B cell (primary cell): ENCODE data around the gene SERPINB1. TPM values are rescaled to one million over a fixed set of nuclear protein-coding genes. Genes with fewer than 3 reads are reported as not detected.
A peak's percentile ranks its signal among the peaks of the same experiment; 100 is the strongest.

ENCODE experiments used
- ATAC-seq: fragments of 200-7000 bp; cut with Tn5 transposase; one replicate; pipeline ENCODE4 v1.10.0; 2021; ENCODE audit warnings: low read depth, mild to moderate bottlenecking, moderate number of reproducible peaks, moderate library complexity
- CTCF ChIA-PET: fragments of 350-600 bp; sonication (Branson Sonifier 250); formaldehyde crosslinking; loops from one replicate; lab custom pipeline; 2021; ENCODE audit warnings: antibody characterized with exemption, inconsistent platforms; lab: Charles Lee
- POLR2A ChIA-PET: fragments of 350-600 bp; sonication (Branson Sonifier 250); formaldehyde crosslinking; loops from one replicate; lab custom pipeline; 2021; ENCODE audit warnings: antibody characterized with exemption; lab: Charles Lee
- DNase-seq: peaks from one replicate; pipeline ENCODE4 v3.0.0; 2013
- H2AFZ ChIP-seq: 2 replicates; pipeline ENCODE4 v1.6.1; 2012; ENCODE audit warnings: mild to moderate bottlenecking, low read depth, low read length; ENCODE audit not compliant: insufficient read depth, poor library complexity, severe bottlenecking
- H3K27ac ChIP-seq, 2 donors: 1 replicate in 1 of 2; 2 replicates in 1 of 2; pipeline ENCODE4 v1.5.1; 2012 to 2013; ENCODE audit warnings: low read length in 2 of 2, mild to moderate bottlenecking in 2 of 2, moderate library complexity in 1 of 2
- H3K27me3 ChIP-seq, 4 experiments: fragments of 200-600 bp in 1 of 4; sonication (generic) in 1 of 4; replicated peaks in 1 of 4; 1 replicate in 2 of 4; 2 replicates in 2 of 4; pipeline versions ENCODE4 v1.6.1 to v1.7.0; 2013 to 2016; ENCODE audit warnings: low read length in 3 of 4, mild to moderate bottlenecking in 2 of 4, mixed read lengths in 1 of 4, moderate library complexity in 1 of 4; ENCODE audit not compliant: insufficient read depth in 4 of 4, control insufficient read depth in 3 of 4; ENCODE audit errors: control extremely low read depth in 1 of 4
- H3K36me3 ChIP-seq, 2 experiments: replicated peaks in 1 of 2; 1 replicate in 1 of 2; 2 replicates in 1 of 2; pipeline versions ENCODE4 v1.6.1 to v1.7.1; 2013; ENCODE audit warnings: low read length in 1 of 2; ENCODE audit not compliant: insufficient read depth in 2 of 2, control insufficient read depth in 1 of 2; ENCODE audit errors: control extremely low read depth in 1 of 2, extremely low read depth in 1 of 2
- H3K4me1 ChIP-seq, 2 donors: fragments of 200-600 bp in 1 of 2; sonication (generic) in 1 of 2; 1 replicate in 1 of 2; 2 replicates in 1 of 2; pipeline versions ENCODE4 v1.5.1 to v1.6.1; 2013 to 2017; ENCODE audit warnings: low read length in 2 of 2; ENCODE audit not compliant: control insufficient read depth in 2 of 2, insufficient read depth in 2 of 2
- H3K4me2 ChIP-seq: replicated peaks from 2 replicates; pipeline ENCODE3; 2012; ENCODE audit warnings: mild to moderate bottlenecking, low read depth, low read length; ENCODE audit not compliant: poor library complexity, severe bottlenecking
- H3K4me3 ChIP-seq, 5 experiments: fragments of 200-600 bp in 1 of 5; sonication (generic) in 1 of 5; 1 replicate in 3 of 5; 2 replicates in 2 of 5; pipeline versions ENCODE4 v1.5.1 to v1.7.0; 2011 to 2016; ENCODE audit warnings: low read length in 4 of 5, mild to moderate bottlenecking in 4 of 5, low read depth in 2 of 5, control low read depth in 1 of 5, moderate library complexity in 1 of 5; ENCODE audit not compliant: insufficient read depth in 1 of 5; ENCODE audit errors: control extremely low read depth in 1 of 5, extremely low read depth in 1 of 5
- H3K79me2 ChIP-seq: fragments of 200-600 bp; sonication (generic); one replicate; pipeline ENCODE4 v1.6.0; 2016; ENCODE audit warnings: low read length; ENCODE audit not compliant: control insufficient read depth, insufficient read depth
- H3K9ac ChIP-seq: fragments of 200-600 bp; sonication (generic); 2 replicates; pipeline ENCODE4 v1.6.1; 2017; ENCODE audit warnings: mild to moderate bottlenecking, low read length, moderate library complexity
- H3K9me3 ChIP-seq, 3 donors: one replicate each; pipeline versions ENCODE4 v1.6.1 to v1.7.1; 2013; ENCODE audit warnings: low read length in 2 of 3; ENCODE audit not compliant: control insufficient read depth in 2 of 3, insufficient read depth in 1 of 3; ENCODE audit errors: control extremely low read depth in 1 of 3
- H4K20me1 ChIP-seq: 2 replicates; pipeline ENCODE4 v1.6.0; 2012; ENCODE audit warnings: mild to moderate bottlenecking, low read length; ENCODE audit not compliant: insufficient read depth, control insufficient read depth, poor library complexity, severe bottlenecking
- H3K27ac Mint-ChIP-seq: one replicate; pipeline ENCODE4 v1.8.0; 2021; ENCODE audit warnings: mixed read lengths
- H3K27me3 Mint-ChIP-seq: one replicate; pipeline ENCODE4 v1.8.0; 2021; ENCODE audit warnings: mixed read lengths
- H3K4me1 Mint-ChIP-seq: one replicate; pipeline ENCODE4 v1.8.0; 2021; ENCODE audit warnings: mixed read lengths
- H3K4me3 Mint-ChIP-seq: one replicate; pipeline ENCODE4 v1.8.0; 2021; ENCODE audit warnings: mixed read lengths
- H3K9me3 Mint-ChIP-seq: one replicate; pipeline ENCODE4 v1.8.0; 2022; ENCODE audit warnings: mixed read lengths; ENCODE audit not compliant: insufficient read depth
- CTCF ChIP-seq: fragments of 200-600 bp; IDR thresholded peaks from one replicate; pipeline ENCODE4 v1.8.0; 2022; ENCODE audit warnings: antibody characterized with exemption, mild to moderate bottlenecking
- EZH2 ChIP-seq: IDR thresholded peaks from 2 replicates; pipeline ENCODE4 v1.6.1; 2012; ENCODE audit warnings: borderline replicate concordance, low read depth, mild to moderate bottlenecking, moderate library complexity, low read length; ENCODE audit not compliant: insufficient read depth, poor library complexity, severe bottlenecking
- WGBS: methylation state at CpG from one replicate; pipeline ENCODE4 v1.1.5; 2013; ENCODE audit warnings: missing lambda C conversion rate; ENCODE audit not compliant: insufficient coverage; 5-methylcytosine and 5-hydroxymethylcytosine counted together
- intact Hi-C: fragments of 100-400 bp; cut with micrococcal nuclease; formaldehyde crosslinking; loops from one replicate; pipeline ENCODE4 v1.10.0; 2022
- polyA plus RNA-seq: library from polyadenylated mRNA; depleted of rRNA; stranded (reverse); fragments of >200 nt; gene quantifications from 2 replicates; pipeline ENCODE4 v1.2.3, GENCODE V29; 2012
- total RNA-seq, 2 donors: library from RNA; stranded (reverse); fragments of 120-200 nt in 1 of 2; gene quantifications; 1 replicate in 1 of 2; 2 replicates in 1 of 2; pipeline versions ENCODE4 v1.2.3 to v1.2.4, GENCODE V29; 2013 to 2022

SERPINB1 gene
- total and polyA plus RNA-seq, 2 donors (not counting 1 experiment from before 2014, with no cell fraction given): 23.2 to 52.5 TPM

- Mint-ChIP-seq H3K4me1 (peaks cover 51% of the 10 kb centered on the region), H3K27ac (peak overlapping the region; percentile 96), H3K27me3 (no peaks in the 10 kb centered on the region), H3K4me3 (peak overlapping the region; percentile 90), H3K9me3 (no peaks in the 10 kb centered on the region)
- intact Hi-C loops: no loop called here
- ATAC-seq: no peak
- no peak overlapping the region for H2AFZ ChIP-seq
- peak overlapping the region in 1 of 5 experiments; percentile 85 for H3K4me3 ChIP-seq
- H3K4me1 ChIP-seq: peaks cover 33 to 39% of the 10 kb centered on the region in 2 donors
- H3K27me3 ChIP-seq: no peaks in the 10 kb centered on the region
- 5% methylated on average over 5 of the region's 9 CpGs for WGBS
- no peak overlapping the region for H3K27ac ChIP-seq
- H3K9me3 ChIP-seq: no peaks in the 10 kb centered on the region
- TF ChIP-seq CTCF (no peak), EZH2 (no peak)
- no peak for DNase-seq
- peaks cover 20% of the 10 kb centered on the region for H3K79me2 ChIP-seq
- ChIA-PET POLR2A (interaction anchor here (0.7 to 1.4 kb wide), 2 partner anchors 48 to 93 kb away, joined by 3 read pairs; no protein-coding TSS in a partner anchor), CTCF (interaction anchor here (1.2 to 13.3 kb wide), 7 partner anchors 49 to 150 kb away, joined by 3 to 383 read pairs (median 22); no protein-coding TSS in a partner anchor)
- peaks cover 14% of the 10 kb centered on the region for H4K20me1 ChIP-seq
- H3K36me3 ChIP-seq: peaks cover 18 to 43% of the 10 kb centered on the region in 2 experiments
- H3K4me2 ChIP-seq: peak overlapping the region; percentile 85
- H3K9ac ChIP-seq: no peak overlapping the region
Observed at GRCh38 chr6:2839195-2839981, 2.3 kb downstream of the SERPINB1 start.

- ChIA-PET CTCF (no interaction called here), POLR2A (no interaction called here)
- no peak for TF ChIP-seq CTCF
- no peak for TF ChIP-seq EZH2
- Histone ChIP-seq H2AFZ (no peak overlapping the region), H3K9ac (no peak overlapping the region), H3K4me3 (no peak overlapping the region), H3K9me3 (no peaks in the 10 kb centered on the region), H3K27me3 (no peaks in the 10 kb centered on the region), H3K27ac (no peak overlapping the region), H3K36me3 (peaks cover 21 to 51% of the 10 kb centered on the region in 2 experiments), H3K4me2 (no peak overlapping the region), H3K79me2 (peaks cover 23% of the 10 kb centered on the region), H4K20me1 (peaks cover 18% of the 10 kb centered on the region), H3K4me1 (peaks cover 33 to 37% of the 10 kb centered on the region in 2 donors)
- WGBS: no CpG with 5 or more reads among the region's 3 CpGs
- DNase-seq: no peak
- no peaks in the 10 kb centered on the region for H3K27me3 Mint-ChIP-seq
- no peaks in the 10 kb centered on the region for H3K9me3 Mint-ChIP-seq
- H3K4me3 Mint-ChIP-seq: no peak overlapping the region
- ATAC-seq: no peak
- no peak overlapping the region for H3K27ac Mint-ChIP-seq
- intact Hi-C loops: no loop called here
- H3K4me1 Mint-ChIP-seq: peaks cover 47% of the 10 kb centered on the region
Observed at GRCh38 chr6:2838251-2838650, 3.4 kb downstream of the SERPINB1 start.
